Prostate gland (tissue), 2 donors: ENCODE data around the gene CDK5RAP2.

Experiments used
- CTCF ChIP-seq, 4 experiments: fragments of 200-600 bp in 2 of 4; fragments of 450-650 bp in 2 of 4; sonication (generic) in 2 of 4; IDR thresholded peaks; 1 replicate in 3 of 4; 2 replicates in 1 of 4; pipeline ENCODE4 v1.5.1; 2016 to 2019; ENCODE audit warnings: antibody characterized with exemption in 4 of 4, mild to moderate bottlenecking in 2 of 4, moderate library complexity in 2 of 4
- POLR2A ChIP-seq: fragments of 450-650 bp; IDR thresholded peaks from one replicate; pipeline ENCODE4 v1.6.1; 2016; ENCODE audit warnings: antibody characterized with exemption, mild to moderate bottlenecking
- POLR2AphosphoS5 ChIP-seq: sonication (generic); formaldehyde crosslinking; IDR thresholded peaks from one replicate; pipeline ENCODE4 v1.6.1; 2017; ENCODE audit warnings: antibody characterized with exemption

DNA sequence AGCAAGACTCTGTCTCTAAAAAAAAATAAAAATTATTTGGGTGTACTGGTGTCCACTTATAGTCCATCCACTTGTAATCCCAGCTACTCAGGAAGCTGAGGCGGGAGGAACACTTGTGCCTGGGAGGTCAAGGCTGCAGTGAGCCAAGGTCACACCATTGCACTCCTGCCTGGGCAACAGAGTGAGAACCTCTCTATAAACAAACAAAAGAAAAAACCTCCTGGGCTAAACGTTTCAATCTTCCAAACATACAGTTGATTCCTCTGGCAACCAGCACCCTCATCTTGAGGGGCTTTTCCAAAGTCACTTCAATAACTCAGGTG lies 13.9 kb upstream of the CDK5RAP2 start:
- TF ChIP-seq POLR2AphosphoS5 (no peak), CTCF (IDR thresholded peaks at IDR 0.05) (no peak), POLR2A (no peak)
